Stimulated activated CD4-positive, alpha-beta T cell treated with anti-CD3 and anti-CD28 coated beads, Interleukin-1b, Interleukin-23, amount 100 ng/mL, for 48 hours (primary cell): ENCODE data around the gene FBXW7.

Source experiments
- DNase-seq: peaks from one replicate; pipeline ENCODE4 v3.0.0-alpha.2; 2020

FBXW7 gene

GRCh38 chr4:152464030-152464823, 71.7 kb downstream of the FBXW7 start:
- DNase-seq, result no peak

- no peak for DNase-seq
Observed at GRCh38 chr4:152463562-152463961, 72.3 kb downstream of the FBXW7 start.

GRCh38 chr4:152462695-152463094, 73.2 kb downstream of the FBXW7 start:
- DNase-seq, result no peak

GRCh38 chr4:152462047-152462446, 73.8 kb downstream of the FBXW7 start:
- no peak for DNase-seq

GRCh38 chr4:152460488-152460887, 75.4 kb downstream of the FBXW7 start:
- DNase-seq, result no peak

GRCh38 chr4:152459326-152459725, 76.6 kb downstream of the FBXW7 start:
- DNase-seq, result no peak

GRCh38 chr4:152458801-152459302, 77.0 kb downstream of the FBXW7 start:
- no peak for DNase-seq

GRCh38 chr4:152456609-152457008, 79.3 kb downstream of the FBXW7 start:
- no peak for DNase-seq

- no peak for DNase-seq
Observed at GRCh38 chr4:152455311-152455710, 80.6 kb downstream of the FBXW7 start.

GRCh38 chr4:152454398-152455011, 81.4 kb downstream of the FBXW7 start:
- DNase-seq, result no peak

GRCh38 chr4:152451496-152451895, 84.4 kb downstream of the FBXW7 start:
- DNase-seq, result no peak

- no peak for DNase-seq
Observed at GRCh38 chr4:152448854-152449253, 87.0 kb downstream of the FBXW7 start.

- no peak for DNase-seq
Observed at GRCh38 chr4:152448038-152448707, 87.7 kb downstream of the FBXW7 start.

- no peak for DNase-seq
Observed at GRCh38 chr4:152443859-152444258, 92.0 kb downstream of the FBXW7 start.

- DNase-seq, result no peak
Observed at GRCh38 chr4:152437561-152437960, 98.3 kb downstream of the FBXW7 start.

- no peak for DNase-seq
Observed at GRCh38 chr4:152436384-152436783, 99.5 kb downstream of the FBXW7 start.

- DNase-seq, result no peak
Observed at GRCh38 chr4:152434011-152434410, 101.9 kb downstream of the FBXW7 start.

GRCh38 chr4:152431784-152432183, 104.1 kb downstream of the FBXW7 start:
- no peak for DNase-seq

- no peak for DNase-seq
Observed at GRCh38 chr4:152431291-152431690, 104.6 kb downstream of the FBXW7 start.

GRCh38 chr4:152430507-152430906, 105.4 kb downstream of the FBXW7 start:
- no peak for DNase-seq

GRCh38 chr4:152427981-152428380, 107.9 kb downstream of the FBXW7 start:
- no peak for DNase-seq

- no peak for DNase-seq
Observed at GRCh38 chr4:152424977-152425376, 110.9 kb downstream of the FBXW7 start.

GRCh38 chr4:152424396-152424795, 111.5 kb downstream of the FBXW7 start:
- no peak for DNase-seq

- DNase-seq, result no peak
Observed at GRCh38 chr4:152422817-152423320, 113.0 kb downstream of the FBXW7 start.
